PC-3 (cell line): ENCODE results near the gene FNBP1L. TPM values are rescaled to one million over a fixed set of nuclear protein-coding genes. Genes with fewer than 3 reads are reported as not detected.

ENCODE experiments used
- ATAC-seq: fragments of 200-7000 bp; cut with Tn5 transposase; 2 replicates; pipeline ENCODE4 v1.9.1; 2020; ENCODE audit warnings: mild to moderate bottlenecking, moderate library complexity
- BruUV-seq: library from RNA; stranded (reverse); fragments of 400-500 nt; replicated peaks from 2 replicates; lab custom pipeline; 2021; lab: Mats Ljungman, UMichigan
- CTCF ChIA-PET: fragments of 300-600 bp; sonication (Branson Sonifier 250); formaldehyde crosslinking; loops from one replicate; lab custom pipeline; 2022; ENCODE audit warnings: antibody characterized with exemption; lab: Charles Lee
- POLR2A ChIA-PET: fragments of 300-600 bp; sonication (Branson Sonifier 250); formaldehyde crosslinking; loops from one replicate; lab custom pipeline; 2022; ENCODE audit warnings: antibody characterized with exemption; ENCODE audit not compliant: unreplicated experiment; lab: Charles Lee
- DNase-seq: peaks from one replicate; pipeline ENCODE4 v3.0.0-alpha.2; 2015
- H2AFZ ChIP-seq: fragments of 300-600 bp; sonication (generic); 2 replicates; pipeline ENCODE4 v1.6.0; 2016; ENCODE audit warnings: antibody characterized with exemption, low read length
- H3F3A ChIP-seq: fragments of 300-600 bp; sonication (generic); one replicate; pipeline ENCODE4 v1.6.0; 2017; ENCODE audit warnings: antibody characterized with exemption, low read length, control low read depth, mild to moderate bottlenecking; ENCODE audit not compliant: unreplicated experiment
- H3K27ac ChIP-seq: fragments of 300-600 bp; sonication (generic); 2 replicates; pipeline ENCODE4 v1.5.1; 2016; ENCODE audit warnings: mild to moderate bottlenecking, low read length
- H3K27me3 ChIP-seq: fragments of 300-600 bp; sonication (generic); 2 replicates; pipeline ENCODE4 v1.6.1; 2016; ENCODE audit warnings: low read length, mixed read lengths
- H3K36me3 ChIP-seq: fragments of 300-600 bp; sonication (generic); 2 replicates; pipeline ENCODE4 v1.6.1; 2016; ENCODE audit warnings: low read depth, mixed run types, low read length, mixed read lengths
- H3K4me1 ChIP-seq: fragments of 300-600 bp; sonication (generic); 2 replicates; pipeline ENCODE4 v1.5.1; 2016; ENCODE audit warnings: low read length; ENCODE audit not compliant: insufficient read depth
- H3K4me2 ChIP-seq: fragments of 300-600 bp; sonication (generic); 2 replicates; pipeline ENCODE4 v1.6.0; 2016; ENCODE audit warnings: low read length
- H3K4me3 ChIP-seq: fragments of 300-600 bp; sonication (generic); 2 replicates; pipeline ENCODE4 v1.5.1; 2016; ENCODE audit warnings: mild to moderate bottlenecking, low read length, mixed read lengths
- H3K79me2 ChIP-seq: fragments of 300-600 bp; sonication (generic); 2 replicates; pipeline ENCODE4 v1.6.1; 2017; ENCODE audit warnings: low read length, mixed read lengths
- H3K9ac ChIP-seq: fragments of 300-600 bp; sonication (generic); 2 replicates; pipeline ENCODE4 v1.6.0; 2016; ENCODE audit warnings: mild to moderate bottlenecking, low read length
- H3K9me2 ChIP-seq: fragments of 300-600 bp; sonication (generic); replicated peaks from 2 replicates; pipeline ENCODE4 v1.6.1; 2016; ENCODE audit warnings: mixed run types, low read length, mixed read lengths
- H3K9me3 ChIP-seq: fragments of 300-600 bp; sonication (generic); 2 replicates; pipeline ENCODE4 v1.6.1; 2016; ENCODE audit warnings: low read length, mixed read lengths
- H4K20me1 ChIP-seq: fragments of 300-600 bp; sonication (generic); 2 replicates; pipeline ENCODE4 v1.6.1; 2016; ENCODE audit warnings: low read length, mixed read lengths
- CTCF ChIP-seq: fragments of 300-600 bp; sonication (generic); conservative IDR thresholded peaks from 2 replicates; pipeline ENCODE4 v1.5.1; 2017; ENCODE audit warnings: antibody characterized with exemption, low read depth, mild to moderate bottlenecking, low read length
- EZH2 ChIP-seq: fragments of 300-600 bp; sonication (generic); IDR thresholded peaks from one replicate; pipeline ENCODE4 v1.6.1; 2017; ENCODE audit warnings: antibody characterized with exemption, mild to moderate bottlenecking, low read length; ENCODE audit not compliant: unreplicated experiment
- EZH2phosphoT487 ChIP-seq: fragments of 300-600 bp; sonication (generic); IDR thresholded peaks from 2 replicates; pipeline ENCODE4 v1.6.1; 2018; ENCODE audit warnings: mild to moderate bottlenecking, antibody characterized with exemption, low read length, borderline replicate concordance
- intact Hi-C: fragments of 100-400 bp; cut with micrococcal nuclease; formaldehyde crosslinking; loops from 2 replicates; pipeline ENCODE4 v1.9.0; 2023
- total RNA-seq: library from RNA; depleted of rRNA; stranded (reverse); fragments of >200 nt; gene quantifications from 2 replicates; pipeline ENCODE4 v1.2.3, GENCODE V29; 2014

The FNBP1L gene
- total RNA-seq, 1 experiment from 2014 or later: 28.3 TPM

DNA sequence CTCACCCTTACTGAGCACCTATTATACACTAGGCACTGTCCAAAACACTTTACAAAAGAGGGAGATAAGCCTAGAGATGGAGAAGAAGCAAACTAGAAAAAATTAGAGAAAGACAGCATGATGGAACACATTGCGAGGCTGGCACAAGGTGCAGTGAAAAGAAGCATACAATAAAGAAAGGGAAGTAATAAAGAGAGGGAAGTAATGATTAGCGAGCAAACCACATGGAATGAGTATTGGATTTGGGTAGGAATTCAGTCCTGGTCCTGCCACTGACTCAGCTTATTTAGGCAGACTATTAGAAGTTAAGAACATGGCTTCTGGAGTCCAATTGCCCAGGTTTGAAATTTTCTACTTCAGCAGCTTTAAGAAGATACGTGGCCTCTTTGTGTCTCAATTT lies 32.6 kb upstream of the FNBP1L start:
- CTCF ChIA-PET: no interaction called here
- Histone ChIP-seq H2AFZ (no peak overlapping the region), H3K4me3 (no peak overlapping the region), H3K36me3 (no peaks in the 10 kb centered on the region), H4K20me1 (no peaks in the 10 kb centered on the region), H3K79me2 (no peaks in the 10 kb centered on the region), H3F3A (no peaks in the 10 kb centered on the region), H3K9ac (no peak overlapping the region), H3K9me3 (no peaks in the 10 kb centered on the region), H3K27me3 (no peaks in the 10 kb centered on the region), H3K9me2 (no peaks in the 10 kb centered on the region), H3K27ac (no peak overlapping the region), H3K4me1 (no peaks in the 10 kb centered on the region), H3K4me2 (no peak overlapping the region)
- DNase-seq (no peak), ATAC-seq (no peak)
- POLR2A ChIA-PET: no interaction called here
- intact Hi-C loops: no loop called here
- TF ChIP-seq EZH2phosphoT487 (no peak), EZH2 (no peak), CTCF (no peak)
- no TSS peak for BruUV-seq

DNA sequence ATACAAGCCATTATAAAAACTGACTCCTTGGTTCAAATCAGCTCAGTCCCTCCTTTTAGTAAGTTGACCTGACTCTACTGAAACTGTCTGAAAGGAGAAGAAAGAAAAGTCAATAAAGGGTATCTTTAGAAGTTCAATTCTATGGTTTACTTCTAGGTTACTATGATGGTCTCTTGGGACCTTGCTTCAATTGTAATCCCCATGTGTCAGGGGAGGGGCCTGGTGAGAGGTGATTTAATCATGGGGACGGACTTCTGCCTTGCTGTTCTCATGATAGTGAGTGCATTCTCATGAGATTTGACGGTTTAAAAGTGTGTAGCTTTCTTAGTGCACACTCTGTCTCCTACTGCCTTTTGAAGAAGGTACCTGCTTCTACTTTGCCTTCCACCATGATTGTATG lies 31.7 kb upstream of the FNBP1L start:
- Histone ChIP-seq H3K27me3 (no peaks in the 10 kb centered on the region), H3K9ac (no peak overlapping the region), H3K4me3 (no peak overlapping the region), H3K79me2 (no peaks in the 10 kb centered on the region), H3K9me2 (no peaks in the 10 kb centered on the region), H3F3A (no peaks in the 10 kb centered on the region), H3K4me2 (no peak overlapping the region), H3K36me3 (no peaks in the 10 kb centered on the region), H2AFZ (no peak overlapping the region), H3K27ac (no peak overlapping the region), H3K4me1 (no peaks in the 10 kb centered on the region), H4K20me1 (no peaks in the 10 kb centered on the region), H3K9me3 (no peaks in the 10 kb centered on the region)
- BruUV-seq: no TSS peak
- no peak for DNase-seq
- ChIA-PET CTCF (no interaction called here), POLR2A (no interaction called here)
- intact Hi-C loops: no loop called here
- ATAC-seq: no peak
- TF ChIP-seq EZH2phosphoT487: no peak
- no peak for TF ChIP-seq EZH2
- TF ChIP-seq CTCF: no peak

GRCh38 chr1:93419344-93419743 lies 28.6 kb upstream of the FNBP1L start:
- H4K20me1 ChIP-seq: no peaks in the 10 kb centered on the region
- no peak for ATAC-seq
- no TSS peak for BruUV-seq

More at GRCh38 chr1:93419344-93419743, 28.6 kb upstream of the FNBP1L start:
- Histone ChIP-seq H3K27me3 (no peaks in the 10 kb centered on the region), H3K4me1 (no peaks in the 10 kb centered on the region), H3K79me2 (no peaks in the 10 kb centered on the region), H3K9me2 (no peaks in the 10 kb centered on the region), H3F3A (no peaks in the 10 kb centered on the region), H3K9ac (no peak overlapping the region), H3K4me3 (no peak overlapping the region), H3K36me3 (no peaks in the 10 kb centered on the region), H3K9me3 (no peaks in the 10 kb centered on the region), H3K4me2 (no peak overlapping the region), H2AFZ (no peak overlapping the region), H3K27ac (no peak overlapping the region)
- no peak for TF ChIP-seq EZH2
- TF ChIP-seq CTCF: no peak
- TF ChIP-seq EZH2phosphoT487: no peak
- POLR2A ChIA-PET: interaction anchor here (0.6 kb wide), 1 partner anchor 17 kb away, joined by 3 read pairs; no protein-coding TSS in a partner anchor
- intact Hi-C loops: no loop called here
- CTCF ChIA-PET: no interaction called here
- DNase-seq: no peak
